Muscle layer of colon (tissue), 2 donors: ENCODE results near the gene TEX22.

ENCODE experiments used
- H3K27ac ChIP-seq: one replicate; pipeline ENCODE4 v1.7.0; 2013; ENCODE audit warnings: low read depth, mild to moderate bottlenecking, low read length, moderate library complexity
- H3K27me3 ChIP-seq, 2 donors: one replicate each; pipeline ENCODE4 v1.7.0; 2013; ENCODE audit warnings: low read length in 2 of 2, mild to moderate bottlenecking in 2 of 2; ENCODE audit not compliant: insufficient read depth in 2 of 2, control insufficient read depth in 1 of 2
- H3K36me3 ChIP-seq: one replicate; pipeline ENCODE4 v1.7.0; 2013; ENCODE audit warnings: mild to moderate bottlenecking, low read length; ENCODE audit not compliant: insufficient read depth
- H3K4me1 ChIP-seq: one replicate; pipeline ENCODE4 v1.7.0; 2013; ENCODE audit warnings: mild to moderate bottlenecking, low read length; ENCODE audit not compliant: insufficient read depth
- H3K4me3 ChIP-seq, 2 donors: one replicate each; pipeline ENCODE4 v1.7.0; 2013; ENCODE audit warnings: low read length in 2 of 2, low read depth in 1 of 2, mild to moderate bottlenecking in 1 of 2, moderate library complexity in 1 of 2
- H3K9ac ChIP-seq: one replicate; pipeline ENCODE4 v1.7.0; 2013; ENCODE audit warnings: low read length
- H3K9me3 ChIP-seq: one replicate; pipeline ENCODE4 v1.7.0; 2013; ENCODE audit warnings: mild to moderate bottlenecking, low read length
- donor health status: abdominal sarcoma.
- donor health status: Adenocarcinoma of cecum.

Gene TEX22

DNA sequence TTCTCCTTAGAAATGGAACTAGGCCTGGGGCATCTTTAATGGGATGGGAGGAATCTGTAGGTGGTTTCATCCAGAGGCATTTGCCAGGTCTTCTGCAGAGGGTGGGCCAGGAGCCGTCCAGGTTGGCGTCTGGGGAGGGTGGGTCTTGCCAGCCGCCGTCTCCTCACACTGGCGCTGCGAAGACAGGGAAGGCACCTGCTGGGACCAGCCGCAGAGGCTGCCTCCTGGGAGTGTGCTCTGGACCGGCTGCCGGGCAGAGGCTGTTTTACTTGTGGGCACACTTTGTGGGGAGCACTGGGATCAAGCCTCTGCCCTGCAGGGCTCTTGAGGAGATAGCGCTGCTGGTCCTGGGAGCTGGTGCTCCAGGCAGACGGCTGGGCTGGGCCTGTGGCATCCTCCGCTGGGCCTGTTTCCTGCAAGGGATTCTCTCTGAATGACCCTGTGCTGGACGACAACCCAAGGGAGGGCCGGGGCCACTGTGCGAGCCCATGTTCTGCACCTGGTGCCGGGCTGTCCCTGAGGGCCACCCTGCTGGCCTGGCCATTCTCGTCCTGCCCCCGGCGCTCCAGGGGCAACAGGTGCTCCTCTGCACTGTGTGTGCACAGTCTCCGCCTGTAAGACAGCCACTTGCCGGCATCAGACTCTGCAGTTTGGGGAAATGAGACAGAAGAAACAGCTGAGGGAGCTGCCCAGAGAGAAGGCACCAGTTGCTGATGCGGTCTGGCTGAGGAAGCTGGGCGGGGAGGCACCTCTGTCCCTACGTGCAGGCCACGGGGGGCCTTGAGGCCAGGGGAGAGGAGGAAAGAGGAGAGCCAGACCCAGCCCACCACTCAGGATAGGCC, 10.0 kb upstream of the TEX22 start:
- peaks cover 3% of the 10 kb centered on the region for H3K36me3 ChIP-seq
- H3K27me3 ChIP-seq: no peaks in the 10 kb centered on the region
- no peak overlapping the region for H3K9ac ChIP-seq
- H3K4me3 ChIP-seq: no peak overlapping the region
- no peaks in the 10 kb centered on the region for H3K9me3 ChIP-seq
- peaks cover 3% of the 10 kb centered on the region for H3K4me1 ChIP-seq
- H3K27ac ChIP-seq: no peak overlapping the region

- Histone ChIP-seq H3K9ac (no peak overlapping the region), H3K27ac (no peak overlapping the region), H3K27me3 (no peaks in the 10 kb centered on the region), H3K36me3 (peaks cover 3% of the 10 kb centered on the region), H3K4me1 (peaks cover 3% of the 10 kb centered on the region), H3K4me3 (no peak overlapping the region), H3K9me3 (no peaks in the 10 kb centered on the region)
Observed at GRCh38 chr14:105388976-105389375, 9.4 kb upstream of the TEX22 start.

GRCh38 chr14:105389534-105389933, 8.8 kb upstream of the TEX22 start:
- H3K4me3 ChIP-seq: no peak overlapping the region
- peaks cover 3% of the 10 kb centered on the region for H3K4me1 ChIP-seq
- H3K36me3 ChIP-seq: peaks cover 3% of the 10 kb centered on the region
- no peaks in the 10 kb centered on the region for H3K27me3 ChIP-seq
- H3K9me3 ChIP-seq: no peaks in the 10 kb centered on the region
- H3K27ac ChIP-seq: no peak overlapping the region
- no peak overlapping the region for H3K9ac ChIP-seq

DNA sequence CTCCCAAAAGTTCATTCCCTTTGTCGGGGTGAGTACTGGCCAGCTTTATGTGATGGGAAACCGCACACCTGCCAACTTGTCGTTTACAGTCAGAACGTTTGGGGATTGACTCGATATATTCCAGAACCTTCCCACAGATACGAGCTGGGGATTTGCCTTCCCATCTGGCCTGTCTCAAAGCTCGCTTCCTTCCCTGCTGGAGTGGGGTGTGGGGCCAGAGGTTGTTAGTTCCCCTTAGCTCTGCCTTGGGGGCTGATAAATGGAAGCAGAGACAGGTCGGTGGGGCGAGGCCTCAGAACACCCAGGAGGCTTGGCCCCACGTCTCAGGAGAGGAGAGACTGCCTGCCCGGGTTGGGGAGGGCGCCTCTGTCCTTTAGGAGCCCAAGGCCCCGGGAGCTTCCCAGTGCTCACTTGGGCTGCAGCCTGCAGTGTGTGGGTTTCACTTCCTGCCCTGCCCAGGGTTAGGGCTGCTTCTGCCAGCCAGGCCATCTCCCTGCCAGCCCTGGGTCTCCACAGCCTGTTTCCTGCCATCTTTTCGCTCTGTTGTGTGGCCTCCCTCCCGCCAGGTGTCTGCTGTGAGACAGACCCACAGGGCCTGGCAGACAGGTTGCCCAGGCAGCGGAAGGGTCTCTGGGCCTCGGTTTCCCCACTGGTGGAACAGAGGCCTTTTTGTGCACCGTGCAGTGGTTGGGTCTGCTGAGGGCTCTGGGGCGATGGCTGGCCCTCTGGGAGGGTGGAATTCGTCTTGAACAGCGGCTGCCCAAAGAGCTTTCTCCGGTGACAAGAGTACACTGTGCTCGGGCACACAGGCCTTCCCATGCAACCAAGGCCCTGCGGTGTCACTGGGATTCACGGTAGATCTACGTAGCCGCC, 8.1 kb upstream of the TEX22 start:
- Histone ChIP-seq H3K27ac (no peak overlapping the region), H3K9ac (no peak overlapping the region), H3K36me3 (peaks cover 3% of the 10 kb centered on the region), H3K9me3 (no peaks in the 10 kb centered on the region), H3K27me3 (no peaks in the 10 kb centered on the region), H3K4me1 (peaks cover 3% of the 10 kb centered on the region), H3K4me3 (no peak overlapping the region)

- Histone ChIP-seq H3K27ac (no peak overlapping the region), H3K9ac (no peak overlapping the region)
Observed at GRCh38 chr14:105390849-105391500, 7.4 kb upstream of the TEX22 start.

GRCh38 chr14:105391541-105391940, 6.8 kb upstream of the TEX22 start:
- Histone ChIP-seq H3K27me3 (no peaks in the 10 kb centered on the region), H3K4me3 (no peak overlapping the region), H3K27ac (no peak overlapping the region), H3K4me1 (peaks cover 3% of the 10 kb centered on the region), H3K9me3 (no peaks in the 10 kb centered on the region), H3K9ac (no peak overlapping the region), H3K36me3 (peaks cover 3% of the 10 kb centered on the region)

More at GRCh38 chr14:105390849-105391500, 7.4 kb upstream of the TEX22 start:
- Histone ChIP-seq H3K4me3 (no peak overlapping the region), H3K36me3 (peaks cover 3% of the 10 kb centered on the region), H3K27me3 (no peaks in the 10 kb centered on the region), H3K9me3 (no peaks in the 10 kb centered on the region), H3K4me1 (peaks cover 3% of the 10 kb centered on the region)

DNA sequence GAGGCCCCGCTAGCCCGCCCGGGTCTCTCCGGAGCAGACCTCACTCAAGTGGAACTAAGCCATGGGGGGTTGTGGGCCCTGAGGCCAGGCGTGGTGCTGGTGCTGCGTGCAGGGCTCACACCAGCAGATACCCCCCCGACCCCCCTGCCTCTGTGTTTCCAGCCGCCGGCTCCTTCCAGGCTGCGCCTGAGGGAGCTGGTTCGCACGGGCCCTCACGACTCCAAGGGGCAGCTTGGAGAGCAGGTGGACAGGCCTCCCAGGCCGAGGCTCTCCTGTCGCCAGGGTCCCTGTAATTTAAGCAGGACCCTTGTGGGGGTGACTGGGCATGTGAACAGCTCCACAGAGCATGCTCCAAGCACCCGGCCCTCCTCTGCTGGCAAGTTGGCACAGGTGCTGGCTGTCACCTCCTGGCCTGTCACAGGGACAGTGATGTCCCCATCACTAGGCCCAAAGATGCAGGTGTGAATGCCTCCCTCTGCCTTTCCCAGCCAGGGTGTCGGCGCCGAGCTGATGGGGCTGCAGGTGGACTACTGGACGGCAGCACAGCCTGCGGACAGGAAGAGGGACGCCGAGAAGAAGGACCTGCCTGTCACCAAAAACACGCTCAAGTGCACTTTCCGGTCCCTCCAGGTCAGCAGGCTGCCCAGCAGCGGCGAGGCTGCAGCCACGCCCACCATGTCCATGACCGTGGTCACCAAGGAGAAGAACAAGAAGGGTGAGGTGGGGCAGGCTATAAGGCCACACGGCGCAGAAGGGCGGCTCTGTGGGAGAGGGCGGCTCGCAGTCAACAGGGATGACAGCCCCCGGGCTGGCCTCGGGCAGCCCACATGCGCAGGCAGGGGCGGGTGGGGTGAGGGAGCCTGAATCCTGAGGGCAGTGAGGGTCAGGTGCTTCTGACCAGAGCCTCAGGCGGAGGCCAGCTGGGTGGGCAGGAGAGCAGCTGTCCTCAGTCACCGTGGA, 5.9 kb upstream of the TEX22 start:
- Histone ChIP-seq H3K4me1 (peaks cover 6% of the 10 kb centered on the region), H3K9me3 (no peaks in the 10 kb centered on the region), H3K27me3 (no peaks in the 10 kb centered on the region), H3K4me3 (no peak overlapping the region), H3K36me3 (peaks cover 3% of the 10 kb centered on the region), H3K9ac (no peak overlapping the region), H3K27ac (no peak overlapping the region)

- H3K27me3 ChIP-seq: no peaks in the 10 kb centered on the region
- peaks cover 10% of the 10 kb centered on the region for H3K4me1 ChIP-seq
- peaks cover 3% of the 10 kb centered on the region for H3K36me3 ChIP-seq
- no peak overlapping the region for H3K4me3 ChIP-seq
- no peak overlapping the region for H3K9ac ChIP-seq
- H3K27ac ChIP-seq: no peak overlapping the region
- H3K9me3 ChIP-seq: no peaks in the 10 kb centered on the region
Observed at GRCh38 chr14:105393151-105393550, 5.2 kb upstream of the TEX22 start.

GRCh38 chr14:105394714-105395537, 3.4 kb upstream of the TEX22 start:
- H3K27me3 ChIP-seq: no peaks in the 10 kb centered on the region
- peaks cover 18% of the 10 kb centered on the region for H3K4me1 ChIP-seq
- no peak overlapping the region for H3K4me3 ChIP-seq
- no peaks in the 10 kb centered on the region for H3K9me3 ChIP-seq
- no peak overlapping the region for H3K9ac ChIP-seq
- H3K36me3 ChIP-seq: peaks cover 6% of the 10 kb centered on the region
- H3K27ac ChIP-seq: no peak overlapping the region

- H3K4me1 ChIP-seq: peaks cover 21% of the 10 kb centered on the region
- no peaks in the 10 kb centered on the region for H3K27me3 ChIP-seq
- no peak overlapping the region for H3K4me3 ChIP-seq
- H3K27ac ChIP-seq: no peak overlapping the region
- H3K9me3 ChIP-seq: no peaks in the 10 kb centered on the region
- no peak overlapping the region for H3K9ac ChIP-seq
- H3K36me3 ChIP-seq: peaks cover 12% of the 10 kb centered on the region
Observed at GRCh38 chr14:105395538-105395854, 2.8 kb upstream of the TEX22 start.
